HG03565 (cell line): ENCODE results near the gene SRPK2.
"Not testable (repeated sequence)": the region's sequence is repeated elsewhere in the genome, so short reads cannot be mapped to it uniquely, and the experiment has no call there.

Experiments
- ATAC-seq: cut with Tn5 transposase; IDR thresholded peaks from one replicate; pipeline ENCODE4 v1.9.1; 2021; ENCODE audit warnings: mild to moderate bottlenecking, moderate library complexity; ENCODE audit not compliant: unreplicated experiment

SRPK2 gene

DNA sequence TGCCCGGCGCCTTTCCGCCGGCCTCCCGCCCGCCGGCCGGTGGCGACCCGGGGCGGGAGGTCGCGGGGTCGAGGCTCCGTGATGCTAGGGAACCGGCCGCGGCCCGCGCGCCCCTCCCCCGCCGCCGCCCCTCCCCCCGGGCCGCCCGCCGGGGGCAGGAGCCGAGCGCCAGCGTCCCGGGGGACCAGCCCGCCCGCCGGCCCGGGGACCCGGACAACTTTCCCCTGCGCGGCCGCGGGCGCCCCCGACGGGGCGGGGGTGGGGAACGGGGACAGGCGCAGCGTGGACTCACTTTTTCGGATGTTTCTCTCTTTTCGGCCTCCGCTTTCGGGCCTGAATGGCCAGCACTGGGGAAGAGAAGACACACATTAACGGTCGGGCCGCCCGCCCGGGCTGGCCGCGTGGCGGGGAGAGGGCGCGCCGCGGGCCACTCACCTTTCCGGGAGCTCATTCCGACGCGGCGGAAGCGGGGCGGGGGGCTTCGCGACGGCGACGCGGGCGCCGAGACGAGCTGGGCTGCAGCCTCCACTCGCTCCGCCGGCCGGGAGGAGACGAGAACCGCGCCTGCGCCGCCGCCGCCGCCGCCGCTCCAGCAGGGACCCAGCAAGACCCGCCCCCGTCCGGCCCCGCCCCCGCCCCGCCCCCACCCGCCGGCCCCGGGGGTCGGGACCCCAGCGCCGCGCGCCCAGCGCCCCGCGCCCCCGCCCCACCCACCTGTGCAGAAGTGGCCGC lies at the start of gene SRPK2:
TSS of gene SRPK2 (minus strand) at position 566 of the 732 bp plus-strand sequence.
- ATAC-seq, result peak; percentile 45

GRCh38 chr7:105438254-105438653 lies 49.5 kb upstream of the SRPK2 start:
- ATAC-seq, result no peak

DNA sequence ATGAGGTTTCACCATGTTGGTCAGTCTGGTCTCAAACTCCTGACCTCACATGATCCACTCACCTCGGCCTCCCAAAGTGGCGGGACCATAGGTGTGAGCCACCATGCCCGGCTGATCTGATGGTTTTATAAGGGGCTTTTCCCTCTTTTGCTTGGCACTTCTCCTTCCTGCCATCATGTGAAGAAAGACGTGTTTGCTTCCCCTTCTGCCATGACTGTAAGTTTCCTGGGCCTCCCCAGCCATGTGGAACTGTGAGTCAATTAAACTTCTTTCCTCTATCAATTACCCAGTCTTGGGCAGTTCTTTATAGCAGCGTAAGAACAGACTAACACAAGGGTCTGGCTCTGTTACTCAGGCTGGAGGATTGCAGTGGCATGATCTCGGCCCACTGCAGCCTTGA lies 48.6 kb upstream of the SRPK2 start:
- not testable (repeated sequence) for ATAC-seq

- ATAC-seq, result no peak
Observed at GRCh38 chr7:105429746-105430612, 41.3 kb upstream of the SRPK2 start.

- ATAC-seq, result no peak
Observed at GRCh38 chr7:105426606-105427146, 38.0 kb upstream of the SRPK2 start.

GRCh38 chr7:105423987-105424386 lies 35.3 kb upstream of the SRPK2 start:
- no peak for ATAC-seq

- ATAC-seq, result no peak
Observed at GRCh38 chr7:105413887-105414437, 25.2 kb upstream of the SRPK2 start.

DNA sequence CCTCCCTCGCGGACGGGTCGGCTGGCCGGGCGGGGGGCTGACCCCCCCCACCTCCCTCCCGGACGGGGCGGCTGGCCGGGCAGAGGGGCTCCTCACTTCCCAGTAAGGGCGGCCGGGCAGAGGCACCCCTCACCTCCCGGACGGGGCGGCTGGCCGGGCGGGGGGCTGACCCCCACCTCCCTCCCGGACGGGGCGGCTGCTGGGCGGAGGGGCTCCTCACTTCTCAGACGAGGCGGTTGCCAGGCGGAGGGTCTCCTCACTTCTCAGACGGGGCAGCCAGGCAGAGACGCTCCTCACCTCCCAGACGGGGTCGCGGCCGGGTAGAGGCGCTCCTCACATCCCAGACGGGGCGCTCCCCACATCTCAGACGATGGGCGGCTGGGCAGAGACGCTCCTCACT lies 22.1 kb upstream of the SRPK2 start:
- ATAC-seq, result not testable (repeated sequence)

GRCh38 chr7:105409775-105410174 lies 21.1 kb upstream of the SRPK2 start:
- not testable (repeated sequence) for ATAC-seq

GRCh38 chr7:105408791-105409410 lies 20.2 kb upstream of the SRPK2 start:
- no peak for ATAC-seq

- no peak for ATAC-seq
Observed at GRCh38 chr7:105403128-105403527, 14.4 kb upstream of the SRPK2 start.

DNA sequence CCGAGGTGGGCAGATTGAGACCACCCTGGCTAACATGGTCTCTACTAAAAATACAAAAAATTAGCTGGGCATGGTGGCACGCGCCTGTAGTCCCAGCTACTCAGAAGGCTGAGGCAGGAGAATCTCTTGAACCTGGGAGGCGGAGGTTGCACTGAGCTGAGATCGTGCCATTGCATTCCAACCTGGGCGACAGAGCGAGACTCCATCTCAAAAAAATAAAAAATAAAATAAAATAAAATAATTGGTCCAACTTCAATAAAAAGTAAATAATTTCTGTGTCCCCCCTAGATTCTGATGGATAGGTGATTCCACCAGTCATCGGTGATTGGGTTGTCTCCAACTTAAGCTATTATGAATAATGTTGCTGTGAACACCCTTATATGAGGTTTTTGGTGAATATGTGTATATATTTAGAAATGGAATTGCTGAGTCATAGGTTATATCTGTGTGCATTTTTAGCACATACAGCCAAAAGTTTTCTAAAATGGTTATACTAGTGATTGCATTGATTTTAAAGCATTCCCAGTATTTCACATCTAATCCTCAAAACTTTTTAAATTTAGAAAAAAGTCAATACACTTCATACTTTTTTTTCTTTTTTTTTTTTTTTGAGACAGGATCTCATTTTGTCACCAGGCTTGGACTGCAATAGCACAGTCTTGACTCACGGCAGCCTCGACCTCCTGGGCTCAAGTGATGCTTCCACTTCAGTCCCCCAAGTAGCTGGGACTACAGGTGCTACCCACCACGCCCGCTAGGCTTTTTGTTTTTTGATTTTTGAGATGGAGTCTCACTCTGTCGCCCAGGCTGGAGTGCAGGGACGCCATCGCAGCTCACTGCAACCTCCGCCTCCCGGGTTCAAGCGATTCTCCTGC lies 13.7 kb upstream of the SRPK2 start:
- ATAC-seq, result no peak

DNA sequence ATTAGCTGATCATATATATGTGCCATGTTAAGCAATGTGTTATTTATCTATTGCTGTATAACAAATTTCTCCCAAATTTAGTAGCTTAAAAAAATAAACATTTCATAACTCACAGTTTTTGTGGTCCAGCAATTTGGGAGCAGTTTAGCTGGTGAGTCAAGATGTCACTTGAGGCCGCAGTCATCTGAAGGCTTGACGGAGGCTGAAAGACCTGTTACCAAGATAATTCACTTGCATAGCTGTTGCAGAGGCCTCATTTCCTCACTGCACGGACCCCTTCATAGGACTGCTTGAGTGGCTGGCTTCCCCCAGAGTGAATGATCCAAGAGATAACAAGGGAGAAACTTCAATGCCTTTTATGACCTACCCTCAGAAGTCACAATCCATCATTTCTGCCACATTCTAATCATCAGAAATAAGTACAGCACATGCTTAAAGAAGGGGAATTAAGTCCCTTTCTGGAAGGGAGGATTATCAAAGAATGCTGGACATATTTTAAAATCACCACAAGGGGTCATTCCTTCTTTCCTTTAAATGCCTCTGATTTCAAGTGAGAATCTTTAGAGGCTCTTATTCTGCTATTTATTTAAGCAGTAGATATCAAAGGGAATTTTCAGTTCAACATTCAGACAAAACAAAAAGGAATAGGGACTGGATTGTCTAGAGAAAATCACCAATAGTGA lies 10.5 kb upstream of the SRPK2 start:
- no peak for ATAC-seq

- ATAC-seq, result no peak
Observed at GRCh38 chr7:105396566-105396965, 7.8 kb upstream of the SRPK2 start.

DNA sequence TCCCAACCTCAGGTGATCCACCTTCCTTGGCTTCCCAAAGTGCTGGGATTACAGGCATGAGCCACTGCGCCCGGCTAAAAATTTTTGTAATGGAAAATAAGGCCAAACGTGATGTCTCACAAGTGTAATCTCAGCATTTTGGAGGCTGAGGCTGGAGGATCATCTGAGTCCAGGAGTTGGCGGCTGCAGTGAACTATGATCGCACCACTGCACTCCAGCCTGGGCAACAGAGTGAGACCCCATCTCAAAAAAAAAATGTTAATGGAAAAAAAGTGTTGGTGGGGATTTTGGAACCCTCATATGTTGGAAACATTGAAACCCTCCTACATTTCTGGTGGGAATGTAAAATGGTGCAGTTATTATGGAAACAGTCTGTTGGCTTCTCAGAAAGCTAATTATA lies 2.7 kb upstream of the SRPK2 start:
- ATAC-seq, result no peak

GRCh38 chr7:105389889-105390288 lies 1.2 kb upstream of the SRPK2 start:
- ATAC-seq, result no peak

GRCh38 chr7:105389088-105389650 lies 448 bp upstream of the SRPK2 start:
- ATAC-seq, result peak; percentile 25

DNA sequence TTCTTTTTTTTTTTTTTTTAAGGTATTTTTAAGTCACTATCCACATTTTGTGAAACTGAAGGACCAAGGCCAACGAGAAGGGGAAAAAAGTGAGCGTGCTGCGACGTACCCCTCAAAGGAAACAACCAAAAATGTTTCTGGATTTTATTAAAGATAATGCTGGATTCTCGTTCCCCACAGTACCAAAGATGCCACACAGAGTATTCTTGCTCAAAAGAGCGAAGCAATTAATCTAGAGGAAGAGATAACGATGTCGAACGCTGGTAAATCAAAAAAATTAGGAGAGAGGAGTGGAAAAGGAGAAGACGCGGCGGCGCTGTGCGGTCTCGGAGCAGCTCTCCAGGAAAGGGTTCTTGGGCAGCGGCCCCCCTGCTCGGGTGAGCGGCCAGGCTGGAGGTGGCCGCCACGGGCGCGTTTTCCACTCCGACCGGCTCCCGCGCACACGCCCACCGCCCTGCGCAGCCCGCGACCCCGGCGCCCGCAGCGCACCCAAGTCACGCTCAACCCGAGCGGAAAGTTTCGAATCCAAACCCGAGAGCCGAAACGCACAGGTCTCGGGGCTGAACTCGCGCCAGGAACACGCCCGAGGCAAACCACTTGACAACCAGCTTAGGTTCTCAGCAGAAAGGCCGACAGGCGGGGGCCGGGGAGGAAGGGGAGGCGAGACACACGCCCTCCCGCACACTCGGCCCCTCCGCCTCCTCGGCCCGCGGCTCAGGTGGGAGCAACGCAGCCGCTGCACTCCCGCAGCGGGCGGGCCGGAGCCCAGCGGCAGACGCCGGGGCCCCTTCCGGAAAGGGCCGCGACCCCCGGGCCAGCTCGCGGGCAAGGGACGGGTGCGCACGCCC lies 989 bp downstream of the SRPK2 start:
- peak; percentile 20 for ATAC-seq
